ENCODE results near the gene MCOLN1.
A peak's percentile ranks its signal among the peaks of the same experiment; 100 is the strongest.
"Not testable (repeated sequence)": the region's sequence is repeated elsewhere in the genome, so short reads cannot be mapped to it uniquely, and the experiment has no call there.

MCOLN1 gene

GRCh38 chr19:7544626-7545025 is 22.2 kb downstream of the MCOLN1 start:
- DNase-seq, result no peak

DNA sequence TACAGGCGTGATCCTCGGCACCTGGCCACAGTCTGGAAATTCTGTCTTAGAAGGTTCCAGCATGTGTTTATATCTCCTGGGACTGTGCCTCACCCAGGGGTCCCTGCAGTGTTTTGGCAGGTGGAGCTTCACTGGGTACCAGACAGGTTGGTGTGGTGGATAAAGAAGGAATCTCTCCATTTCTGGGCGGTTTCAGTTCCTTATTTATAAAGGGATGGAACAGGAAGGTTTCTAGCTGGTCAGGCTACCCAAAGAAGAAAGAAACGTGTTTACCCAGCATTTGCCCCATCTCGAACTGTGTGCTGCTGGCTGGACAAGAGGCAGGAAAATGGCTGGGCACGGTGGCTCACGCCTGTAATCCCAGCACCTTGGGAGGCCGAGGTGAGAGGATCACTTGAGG is 22.9 kb downstream of the MCOLN1 start:
- no peak for DNase-seq

DNA sequence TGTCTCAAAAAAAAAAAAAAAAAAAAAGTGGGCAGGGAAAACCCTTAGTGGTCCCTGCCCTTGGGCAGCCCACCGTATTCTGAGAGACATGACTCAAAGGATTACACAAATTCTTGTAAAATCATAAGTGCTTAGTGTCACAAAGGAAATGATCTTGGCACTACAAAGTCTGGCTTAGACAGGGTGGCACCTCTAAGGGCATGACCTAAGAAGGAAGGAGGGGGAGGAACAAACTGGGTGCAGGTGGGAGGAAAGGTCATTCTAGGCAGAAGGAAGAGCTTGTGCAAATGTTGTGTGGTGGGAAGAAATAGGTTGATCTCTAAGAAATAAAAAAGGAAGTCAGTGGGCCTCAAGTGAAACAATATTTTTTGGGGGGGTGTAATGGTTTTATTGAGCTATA is 23.5 kb downstream of the MCOLN1 start:
- DNase-seq, result no peak

DNA sequence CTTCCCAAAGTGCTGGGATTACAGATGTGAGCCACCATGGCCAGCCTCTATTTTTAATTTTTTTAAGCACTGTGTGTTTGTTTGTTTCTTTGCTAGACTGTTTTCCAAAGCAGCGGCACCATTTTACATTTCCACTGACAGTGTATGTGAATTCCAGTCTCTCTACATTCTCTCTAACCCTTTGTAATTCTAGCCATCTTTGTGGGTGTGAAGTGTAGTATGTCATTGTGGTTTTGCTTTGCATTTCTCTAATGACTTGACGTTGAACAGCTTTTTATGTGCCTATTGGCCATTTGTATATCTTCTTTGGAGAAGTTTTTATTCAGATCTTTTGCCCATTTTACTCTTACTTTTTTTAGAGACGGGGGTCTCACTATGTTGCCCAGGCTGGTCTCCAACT is 24.7 kb downstream of the MCOLN1 start:
- no peak for DNase-seq

- DNase-seq, result no peak
Observed at GRCh38 chr19:7549429-7550148, 27.2 kb downstream of the MCOLN1 start.

DNA sequence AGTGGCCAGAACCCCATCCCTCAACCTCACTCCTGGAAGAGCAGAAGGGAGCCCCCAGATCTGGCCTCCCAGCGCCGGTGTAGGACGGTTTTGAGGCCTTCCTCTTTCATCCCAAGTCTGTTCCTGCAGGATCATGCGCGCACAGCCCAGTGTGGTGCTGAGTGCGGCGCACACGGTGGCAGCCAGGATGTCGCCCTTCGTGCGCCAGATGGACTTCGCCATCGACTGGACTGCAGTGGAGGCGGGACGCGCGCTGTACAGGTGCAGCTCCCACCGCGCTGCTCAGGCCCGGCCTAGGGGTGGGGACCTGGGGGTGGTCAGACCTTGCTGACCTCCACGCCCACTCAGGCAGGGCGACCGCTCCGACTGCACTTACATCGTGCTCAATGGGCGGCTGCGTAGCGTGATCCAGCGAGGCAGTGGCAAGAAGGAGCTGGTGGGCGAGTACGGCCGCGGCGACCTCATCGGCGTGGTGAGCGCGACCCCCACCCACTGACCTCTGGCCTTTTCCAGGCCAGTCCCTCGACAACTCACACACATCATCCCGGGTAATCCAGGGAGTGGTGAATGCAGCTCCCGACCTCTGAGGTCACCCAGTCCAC is 27.8 kb downstream of the MCOLN1 start:
- no peak for DNase-seq

- DNase-seq, result peak; percentile 19 to 24
Observed at GRCh38 chr19:7550987-7551761, 28.8 kb downstream of the MCOLN1 start.

DNA sequence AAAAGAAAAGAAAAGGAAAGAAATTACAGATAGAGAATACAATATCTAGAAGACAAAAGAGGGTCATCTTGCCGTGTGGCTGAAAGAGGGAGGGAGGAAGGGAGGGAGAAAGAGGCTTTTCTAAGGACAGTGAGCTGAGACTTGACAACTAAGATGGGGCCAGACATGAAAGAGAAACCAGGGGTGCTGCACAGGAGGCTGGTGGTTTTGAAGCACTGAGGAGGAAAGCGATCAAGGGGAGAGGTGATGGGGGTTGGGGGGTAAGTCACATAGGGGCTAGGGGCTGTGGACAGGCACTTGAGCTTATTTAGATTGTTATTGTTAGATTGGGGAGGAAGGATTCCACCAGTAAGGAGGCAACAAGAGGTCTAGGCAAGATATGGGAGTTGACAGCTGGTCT is 30.4 kb downstream of the MCOLN1 start:
- DNase-seq, result no peak

- no peak for DNase-seq
Observed at GRCh38 chr19:7554565-7554964, 32.1 kb downstream of the MCOLN1 start.

- no peak for DNase-seq
Observed at GRCh38 chr19:7554990-7555864, 32.8 kb downstream of the MCOLN1 start.

DNA sequence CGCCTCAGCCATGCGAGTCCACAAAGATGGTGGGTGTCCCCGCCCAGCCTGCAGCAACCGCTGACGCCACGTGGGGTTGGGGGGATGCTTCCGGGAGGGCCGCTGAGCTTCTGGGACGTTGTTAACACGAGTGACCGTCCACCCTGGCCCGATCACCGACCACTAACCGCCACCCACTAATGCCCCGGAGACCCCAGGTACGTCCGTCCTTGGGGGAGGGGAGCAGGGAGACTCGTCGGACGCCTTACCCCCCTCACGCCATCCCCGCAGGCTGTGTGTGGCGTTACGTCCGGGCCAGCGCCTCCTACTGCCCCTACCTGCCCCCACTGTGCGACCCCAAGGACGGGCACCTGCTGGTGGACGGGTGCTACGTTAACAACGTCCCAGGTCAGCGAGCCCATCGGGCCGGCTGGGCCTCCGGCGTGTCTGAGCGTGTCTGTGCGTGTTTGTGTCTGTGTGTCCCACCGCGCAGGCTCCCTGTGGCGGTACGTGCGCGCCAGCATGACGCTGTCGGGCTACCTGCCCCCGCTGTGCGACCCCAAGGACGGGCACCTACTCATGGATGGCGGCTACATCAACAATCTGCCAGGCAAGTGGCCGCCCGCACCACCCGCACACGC is 34.4 kb downstream of the MCOLN1 start:
- no peak for DNase-seq

DNA sequence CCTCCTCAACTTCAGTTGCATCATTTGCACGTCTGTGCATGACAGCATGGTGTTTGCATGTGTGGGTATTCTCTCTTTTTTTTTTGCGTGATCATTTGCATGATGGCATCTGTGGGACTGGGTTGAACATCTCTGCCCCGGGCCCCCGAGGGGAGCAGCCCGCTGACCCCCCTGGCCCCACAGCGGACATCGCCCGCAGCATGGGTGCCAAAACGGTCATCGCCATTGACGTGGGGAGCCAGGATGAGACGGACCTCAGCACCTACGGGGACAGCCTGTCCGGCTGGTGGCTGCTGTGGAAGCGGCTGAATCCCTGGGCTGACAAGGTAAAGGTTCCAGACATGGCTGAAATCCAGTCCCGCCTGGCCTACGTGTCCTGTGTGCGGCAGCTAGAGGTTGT is 36.2 kb downstream of the MCOLN1 start:
- DNase-seq, result no peak

DNA sequence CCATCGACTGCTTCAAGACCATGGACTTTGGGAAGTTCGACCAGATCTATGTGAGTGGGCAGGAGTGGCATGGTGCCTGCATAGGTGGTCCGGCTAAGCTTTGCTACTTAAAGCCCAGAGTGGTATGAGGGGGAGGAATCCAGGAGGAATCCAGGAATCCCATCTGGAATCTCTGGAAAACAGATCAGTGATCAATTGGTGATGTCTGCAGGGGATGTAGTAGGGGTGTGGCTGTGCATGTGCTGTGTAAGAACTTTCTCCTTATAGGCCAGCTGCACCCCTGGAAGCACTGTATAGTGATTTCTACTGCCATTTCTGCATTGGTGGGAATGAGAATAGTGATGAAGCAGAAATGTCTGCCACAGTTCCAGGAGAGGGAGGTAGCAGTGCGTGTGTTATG is 36.7 kb downstream of the MCOLN1 start:
- DNase-seq, result no peak

DNA sequence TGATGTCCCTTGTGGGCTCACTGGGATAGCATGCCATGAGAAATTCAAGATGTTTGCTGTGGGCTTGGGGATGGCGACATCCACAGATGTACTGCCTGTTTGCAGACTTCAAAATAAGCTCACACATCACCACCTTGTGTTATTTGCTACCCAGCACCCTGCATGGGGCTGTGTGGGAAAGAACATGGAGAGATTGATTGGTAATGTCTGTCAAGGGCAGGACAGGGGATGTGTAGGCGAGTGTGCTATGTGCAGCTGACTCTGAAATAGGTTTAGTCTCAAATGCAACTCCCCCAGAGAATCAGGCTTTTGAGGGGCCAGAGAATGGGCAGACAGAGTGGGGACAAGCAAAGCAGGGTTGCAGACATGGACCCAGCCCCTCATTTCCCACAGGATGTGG is 37.8 kb downstream of the MCOLN1 start:
- no peak for DNase-seq

GRCh38 chr19:7561325-7561724 is 38.9 kb downstream of the MCOLN1 start:
- DNase-seq, result no peak

GRCh38 chr19:7562646-7563393 is 40.4 kb downstream of the MCOLN1 start:
- DNase-seq, result no peak

DNA sequence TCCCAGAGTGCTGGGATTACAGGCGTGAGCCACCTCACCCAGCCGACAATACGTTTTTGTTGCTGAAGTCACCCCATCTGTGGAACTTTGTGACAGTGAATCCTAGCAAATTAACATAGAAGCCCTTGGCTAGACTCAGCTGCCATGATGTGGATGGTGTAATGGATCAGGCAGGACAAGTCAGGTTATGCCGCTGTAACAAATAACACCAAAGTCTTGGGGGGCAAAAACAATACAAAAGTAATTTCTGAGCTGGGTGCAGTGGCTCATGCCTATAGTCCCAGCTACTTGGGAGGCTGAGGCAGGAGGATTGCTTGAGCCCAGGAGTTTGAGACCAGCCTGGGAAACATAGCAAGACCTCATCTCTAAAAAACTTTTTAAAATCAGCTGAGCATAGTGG is 42.4 kb downstream of the MCOLN1 start:
- DNase-seq, result no peak

DNA sequence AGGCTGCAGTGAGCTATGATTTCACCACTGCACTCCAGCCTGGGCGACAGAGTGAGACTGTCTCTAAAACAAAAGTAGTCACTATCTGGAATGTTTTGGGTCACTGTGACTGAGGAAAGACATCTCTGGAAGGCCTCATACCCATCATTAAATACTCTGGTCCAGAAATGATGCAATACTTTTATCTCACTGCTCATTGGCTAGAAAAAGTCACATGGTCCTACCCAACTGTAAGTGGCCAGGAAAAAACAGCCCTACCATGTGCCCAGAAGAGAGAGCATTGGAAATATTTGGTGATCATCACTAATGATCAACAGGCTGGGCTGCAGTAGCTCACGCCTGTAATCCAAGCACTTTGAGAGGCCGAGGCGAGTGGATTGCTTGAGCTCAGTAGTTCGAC is 42.9 kb downstream of the MCOLN1 start:
- DNase-seq, result no peak

GRCh38 chr19:7570761-7571160 is 48.3 kb downstream of the MCOLN1 start:
- DNase-seq, result no peak

- DNase-seq, result no peak
Observed at GRCh38 chr19:7575434-7576040, 53.1 kb downstream of the MCOLN1 start.

- not testable (repeated sequence) for DNase-seq
Observed at GRCh38 chr19:7577422-7577821, 55.0 kb downstream of the MCOLN1 start.

Data from stimulated activated CD4-positive, alpha-beta T cell treated with anti-CD3 and anti-CD28 coated beads, Interleukin-4, amount 100 ng/mL, for 4 hours (primary cell).